Common myeloid progenitor, CD34-positive (primary cell): ENCODE measurements around the gene SNPH.
A peak's percentile ranks its signal among the peaks of the same experiment; 100 is the strongest.

Source experiments
- CTCF ChIA-PET: fragments of 350-600 bp; sonication (Branson Sonifier 250); formaldehyde crosslinking; loops from one replicate; lab custom pipeline; 2021; ENCODE audit warnings: antibody characterized with exemption; lab: Charles Lee
- POLR2A ChIA-PET: fragments of 350-600 bp; sonication (Branson Sonifier 250); formaldehyde crosslinking; loops from one replicate; lab custom pipeline; 2021; ENCODE audit warnings: antibody characterized with exemption; lab: Charles Lee
- DNase-seq, 3 donors: peaks; one replicate each; pipeline versions ENCODE4 v3.0.0 to v3.0.0-alpha.2; 2013
- H3K27ac ChIP-seq, 2 experiments: 1 replicate in 1 of 2; 2 replicates in 1 of 2; pipeline ENCODE4 v1.7.0; 2013; ENCODE audit warnings: inconsistent platforms in 2 of 2, low read length in 2 of 2, mild to moderate bottlenecking in 2 of 2, low read depth in 1 of 2, moderate library complexity in 1 of 2; ENCODE audit not compliant: severe bottlenecking in 2 of 2, insufficient read depth in 1 of 2, poor library complexity in 1 of 2
- H3K27me3 ChIP-seq, 5 experiments: replicated peaks in 2 of 5; 1 replicate in 3 of 5; 2 replicates in 2 of 5; pipeline versions ENCODE4 v1.6.1 to v1.7.0; 2013; ENCODE audit warnings: low read length in 4 of 5, mild to moderate bottlenecking in 2 of 5, moderate library complexity in 2 of 5, inconsistent platforms in 1 of 5; ENCODE audit not compliant: insufficient read depth in 5 of 5, control insufficient read depth in 4 of 5
- H3K36me3 ChIP-seq, 4 experiments: 1 replicate in 2 of 4; 2 replicates in 2 of 4; pipeline versions ENCODE4 v1.6.1 to v1.7.0; 2013; ENCODE audit warnings: low read length in 3 of 4, control low read depth in 1 of 4, mild to moderate bottlenecking in 1 of 4; ENCODE audit not compliant: control insufficient read depth in 4 of 4, insufficient read depth in 4 of 4
- H3K4me1 ChIP-seq, 4 experiments: 1 replicate in 3 of 4; 2 replicates in 1 of 4; pipeline versions ENCODE4 v1.6.1 to v1.7.1; 2013; ENCODE audit warnings: low read length in 3 of 4, mild to moderate bottlenecking in 3 of 4, control low read depth in 1 of 4, inconsistent platforms in 1 of 4, moderate library complexity in 1 of 4; ENCODE audit not compliant: control insufficient read depth in 4 of 4, insufficient read depth in 4 of 4; ENCODE audit errors: control extremely low read depth in 1 of 4
- H3K4me3 ChIP-seq, 7 experiments: 1 replicate in 4 of 7; 2 replicates in 3 of 7; pipeline versions ENCODE4 v1.5.1 to v1.7.0; 2013; ENCODE audit warnings: mild to moderate bottlenecking in 7 of 7, low read length in 6 of 7, moderate library complexity in 6 of 7, inconsistent platforms in 2 of 7, low read depth in 2 of 7, control low read depth in 1 of 7; ENCODE audit not compliant: insufficient read depth in 4 of 7, control insufficient read depth in 1 of 7; ENCODE audit errors: extremely low read depth in 1 of 7
- H3K9me3 ChIP-seq, 5 experiments: 1 replicate in 4 of 5; 2 replicates in 1 of 5; pipeline versions ENCODE4 v1.6.1 to v1.7.1; 2013; ENCODE audit warnings: low read length in 4 of 5, mild to moderate bottlenecking in 2 of 5, inconsistent platforms in 1 of 5, low read depth in 1 of 5, moderate library complexity in 1 of 5; ENCODE audit not compliant: control insufficient read depth in 4 of 5, insufficient read depth in 2 of 5; ENCODE audit errors: control extremely low read depth in 1 of 5
- WGBS: methylation state at CpG from one replicate; pipeline ENCODE4 v1.1.5; 2013; ENCODE audit not compliant: insufficient coverage; 5-methylcytosine and 5-hydroxymethylcytosine counted together

SNPH gene

GRCh38 chr20:1346315-1346969 is 80.3 kb downstream of the SNPH start:
- H3K27ac ChIP-seq, result no peak overlapping the region
- H3K4me3 ChIP-seq, result peak overlapping the region in 1 of 7 experiments; percentile 17
- H3K9me3 ChIP-seq, result peaks cover 0 to 20% (median 4%) of the 10 kb centered on the region in 5 experiments
- DNase-seq, result peak in 2 of 3 donors; percentile 67 to 70
- CTCF ChIA-PET, result interaction anchor here (1.2 kb wide), 1 partner anchor 24 kb away, joined by 3 read pairs; no protein-coding TSS in a partner anchor
- no peaks in the 10 kb centered on the region for H3K27me3 ChIP-seq
- no CpG with 5 or more reads among the region's 2 CpGs for WGBS
- peaks cover 0 to 13% (median 0%) of the 10 kb centered on the region in 4 experiments for H3K4me1 ChIP-seq
- POLR2A ChIA-PET, result no interaction called here
- H3K36me3 ChIP-seq, result peaks cover 2 to 11% (median 3%) of the 10 kb centered on the region in 4 experiments

GRCh38 chr20:1353956-1354355 is 87.9 kb downstream of the SNPH start:
- Histone ChIP-seq H3K9me3 (peaks cover 0 to 27% (median 14%) of the 10 kb centered on the region in 5 experiments), H3K4me1 (no peaks in the 10 kb centered on the region), H3K27ac (no peak overlapping the region), H3K27me3 (no peaks in the 10 kb centered on the region), H3K36me3 (peaks cover 16 to 58% (median 18%) of the 10 kb centered on the region in 4 experiments), H3K4me3 (no peak overlapping the region)
- ChIA-PET CTCF (interaction anchor here (1.0 to 1.1 kb wide), 2 partner anchors 12 to 70 kb away, joined by 3 read pairs; no protein-coding TSS in a partner anchor), POLR2A (no interaction called here)
- no peak for DNase-seq

GRCh38 chr20:1357921-1358671 is 92.0 kb downstream of the SNPH start:
- Histone ChIP-seq H3K36me3 (peaks cover 17 to 65% (median 36%) of the 10 kb centered on the region in 4 experiments), H3K4me3 (no peak overlapping the region), H3K27ac (no peak overlapping the region), H3K4me1 (peaks cover 0 to 6% (median 2%) of the 10 kb centered on the region in 4 experiments), H3K9me3 (peaks cover 0 to 19% (median 14%) of the 10 kb centered on the region in 5 experiments), H3K27me3 (no peaks in the 10 kb centered on the region)
- ChIA-PET CTCF (interaction anchor here (0.6 kb wide), 1 partner anchor 89 kb away, joined by 3 read pairs; no protein-coding TSS in a partner anchor), POLR2A (no interaction called here)
- peak in 2 of 3 donors; percentile 28 to 39 for DNase-seq
- whole genome bisulfite sequencing, result 93% methylated on average over 6 of the region's 9 CpGs
